Esophagus mucosa (tissue), 1 donor: ENCODE data around the gene AP1AR. TPM values are rescaled to one million over a fixed set of nuclear protein-coding genes. Genes with fewer than 3 reads are reported as not detected.
A peak's percentile ranks its signal among the peaks of the same experiment; 100 is the strongest.

Source experiments
- ATAC-seq: fragments of 200-7000 bp; cut with Tn5 transposase; one replicate; pipeline ENCODE4 v1.9.1; 2020
- total RNA-seq: library from RNA; stranded (reverse); gene quantifications from one replicate; pipeline ENCODE4 v1.2.4, GENCODE V29; 2023
- donor health status: DM: yes; HTN: yes; CAD: no.

Gene AP1AR
- total RNA-seq, 1 donor from 2014 or later, result 14.7 TPM

DNA sequence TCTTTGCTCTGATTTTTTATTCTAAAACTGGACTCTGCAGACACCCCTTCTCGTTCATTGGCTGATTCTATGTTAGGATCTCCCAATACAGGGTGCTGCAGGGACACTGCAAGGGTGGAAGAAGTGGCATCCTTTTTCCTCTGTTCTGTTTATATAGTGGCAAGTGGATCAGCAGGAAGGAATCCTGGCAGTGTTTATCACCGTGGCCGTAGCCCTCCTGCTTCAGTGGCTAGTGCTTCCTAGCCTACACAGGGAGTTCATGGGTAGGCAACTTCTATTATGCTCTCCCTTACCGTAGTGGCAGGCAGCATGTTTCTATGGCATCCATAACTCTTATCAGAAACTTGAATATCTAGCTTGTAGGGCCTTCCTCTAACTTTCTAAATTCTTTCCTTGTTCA, 6.4 kb upstream of the AP1AR start:
- ATAC-seq, result no peak

DNA sequence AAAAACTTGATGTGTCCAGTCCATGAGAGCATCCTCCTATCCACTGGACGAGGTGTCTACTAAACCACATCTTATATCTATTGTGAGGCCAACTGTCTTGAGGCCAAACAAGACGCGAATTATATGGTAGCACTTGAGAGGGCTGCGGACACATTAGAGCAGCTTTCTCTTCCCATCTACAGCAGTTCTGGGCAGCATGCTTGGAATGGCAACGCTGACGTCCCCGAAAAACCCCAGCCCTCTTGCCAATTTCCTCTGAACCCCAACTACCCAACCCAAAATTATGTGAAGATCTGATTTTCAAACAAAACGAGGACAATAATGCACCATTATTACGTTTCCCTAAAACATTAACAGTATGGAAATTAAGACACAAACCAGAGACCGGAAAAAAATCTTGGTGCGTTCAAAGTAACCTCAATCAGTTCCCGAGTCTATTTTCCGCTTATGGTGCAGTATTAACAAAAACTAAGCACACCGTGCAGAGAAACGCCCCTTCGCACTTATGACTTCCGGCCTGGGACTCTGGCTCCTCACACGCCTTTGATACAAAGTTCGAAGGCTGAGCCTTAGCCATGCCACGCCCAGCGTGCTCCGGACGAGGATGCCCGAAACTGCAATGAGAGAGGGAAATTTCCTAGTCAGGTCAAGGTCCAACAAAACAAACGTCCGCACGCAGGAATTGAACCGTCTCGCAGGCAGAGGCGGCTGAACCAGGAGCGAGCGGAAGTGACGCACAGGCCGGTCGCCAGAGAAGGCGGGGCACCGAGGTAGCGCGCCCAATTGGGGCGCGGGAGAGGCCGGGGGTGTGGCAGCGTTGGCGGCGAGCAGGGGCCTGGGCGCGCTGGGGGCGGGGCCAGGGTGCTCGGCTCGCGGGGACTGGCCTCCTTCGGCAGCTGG, 458 bp upstream of the AP1AR start:
- ATAC-seq, result peak; percentile 99

DNA sequence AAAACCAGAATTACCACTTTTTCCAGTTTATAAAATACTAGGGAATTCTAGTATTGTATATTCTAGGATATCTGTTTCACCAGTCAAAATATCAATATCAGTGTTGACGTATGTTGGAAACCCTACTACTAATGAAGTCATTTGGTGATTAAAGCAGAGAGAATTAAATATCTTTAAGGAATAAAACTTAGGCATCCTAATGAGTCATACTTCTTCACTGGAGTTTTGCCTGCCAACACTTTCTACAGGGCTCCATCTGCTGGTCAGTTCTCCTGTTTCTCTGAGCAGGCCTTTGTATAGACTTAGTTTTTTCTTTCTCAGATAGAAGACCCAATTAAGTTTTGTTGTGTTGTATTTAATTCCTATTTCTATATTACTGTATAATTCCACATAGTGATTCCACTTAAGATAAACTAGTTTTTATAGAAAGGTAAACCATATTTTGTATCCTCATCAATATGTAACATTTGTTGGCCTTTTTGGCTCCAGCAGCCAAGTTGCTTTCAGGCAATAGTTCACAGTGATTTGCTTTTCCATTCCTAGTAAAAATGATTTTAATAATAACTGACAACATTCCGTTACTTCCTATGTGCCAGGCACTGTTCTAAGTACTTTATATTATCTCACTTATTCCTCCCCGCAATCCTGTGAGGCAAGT, 3.5 kb downstream of the AP1AR start:
- ATAC-seq, result peak; percentile 13

DNA sequence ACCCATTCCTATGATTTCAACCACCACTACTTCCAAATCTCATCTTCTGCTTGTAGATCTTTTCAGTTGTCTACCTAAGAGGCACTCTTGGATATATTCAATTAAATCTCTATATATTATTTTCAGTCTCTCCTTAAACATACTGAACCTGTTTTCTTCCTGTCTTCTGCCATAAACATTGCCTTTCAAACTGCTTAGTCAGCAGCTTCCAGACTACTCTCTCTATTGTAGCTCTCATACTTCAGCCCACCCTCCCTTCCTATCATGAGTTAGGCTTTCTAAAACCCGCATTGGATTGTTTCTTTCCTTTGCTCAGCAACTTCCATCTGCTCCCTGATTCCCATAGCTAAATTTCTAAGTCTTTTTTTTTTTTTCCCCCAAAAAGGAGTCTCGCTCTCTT, 4.5 kb downstream of the AP1AR start:
- ATAC-seq, result no peak

DNA sequence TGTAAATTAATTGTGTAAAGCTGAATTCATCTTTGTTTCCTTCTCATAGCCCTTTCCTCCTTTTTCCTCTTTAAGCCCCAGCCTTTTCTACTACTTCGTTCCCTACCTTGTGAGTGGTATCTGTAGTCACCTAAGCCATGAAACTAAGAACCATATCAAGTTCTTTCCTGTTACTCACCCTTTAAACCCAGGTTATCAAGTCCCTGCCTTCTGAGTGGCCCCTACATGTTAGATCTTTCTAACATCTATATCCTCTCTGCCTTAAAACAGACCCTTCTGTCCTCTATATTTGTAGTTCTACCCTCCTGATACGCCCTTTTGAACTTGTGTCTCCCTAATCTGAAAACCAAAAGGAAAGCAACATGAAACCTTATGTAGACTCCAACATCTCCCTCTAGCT, 7.2 kb downstream of the AP1AR start:
- ATAC-seq, result no peak

DNA sequence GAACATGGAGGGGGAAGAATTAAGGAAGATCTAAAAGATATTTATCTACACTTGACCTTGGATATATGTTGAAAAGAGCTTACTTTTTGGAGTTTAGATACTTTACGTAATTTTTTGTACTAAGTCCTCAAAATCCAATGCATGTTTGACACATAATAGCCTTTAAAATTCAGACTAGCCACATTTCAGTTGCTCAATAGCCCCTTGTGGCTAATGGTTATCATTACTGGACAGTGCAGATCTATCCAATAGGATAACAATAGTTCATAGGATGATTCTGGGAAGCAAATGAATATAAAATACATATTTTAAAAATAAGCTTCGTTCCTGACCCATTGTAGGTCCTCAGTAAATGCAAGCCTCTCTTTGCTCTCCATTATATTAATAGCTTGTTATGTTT, 13.8 kb downstream of the AP1AR start:
- ATAC-seq, result no peak

DNA sequence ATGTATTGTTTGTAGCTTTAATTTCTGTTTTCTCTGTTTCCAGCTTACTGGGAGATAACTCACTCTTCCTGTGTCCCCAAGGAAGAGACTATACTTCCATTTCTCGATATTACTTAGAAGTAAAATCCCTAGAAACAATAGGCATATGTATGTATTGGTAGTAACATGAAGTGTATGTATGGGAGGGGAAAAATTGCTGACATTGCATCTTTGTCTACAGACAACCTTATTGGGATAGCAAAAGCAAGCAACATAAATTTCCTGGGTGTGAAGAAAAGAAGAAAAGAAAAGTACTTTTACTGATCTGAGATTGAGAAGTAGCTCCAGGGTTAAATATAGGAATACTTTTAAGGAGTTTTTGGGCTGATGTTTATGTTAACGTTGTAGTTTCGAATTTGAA, 15.4 kb downstream of the AP1AR start:
- ATAC-seq, result no peak

DNA sequence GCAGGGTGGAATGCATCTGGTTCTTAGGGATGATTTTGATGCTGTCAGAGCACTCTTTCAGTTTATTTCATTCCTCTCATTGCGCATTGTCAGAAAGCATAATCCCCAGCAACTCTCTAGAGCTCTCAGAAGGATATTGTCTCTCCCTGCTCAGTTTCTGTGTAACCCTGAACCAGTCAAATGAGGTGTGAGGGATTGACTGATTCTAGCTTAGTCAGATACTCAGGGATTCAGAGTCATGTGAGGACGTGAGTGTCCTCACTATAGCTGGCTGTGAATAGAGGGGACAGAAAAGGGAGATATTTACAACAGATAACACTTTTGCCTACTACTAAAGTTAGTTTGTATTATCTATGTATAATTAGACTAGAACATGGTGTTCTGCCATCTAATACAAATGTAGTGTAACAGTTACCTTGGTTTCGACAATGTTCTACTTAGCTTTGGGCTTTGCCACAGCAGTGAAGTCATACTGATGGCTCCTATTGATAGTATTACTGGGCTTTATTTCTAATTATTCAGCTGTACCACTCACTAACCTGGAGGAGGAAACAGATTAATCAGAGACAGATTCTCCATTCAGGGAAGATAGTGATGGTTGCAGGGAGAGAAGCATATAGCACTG, 19.5 kb downstream of the AP1AR start:
- ATAC-seq, result peak; percentile 41

DNA sequence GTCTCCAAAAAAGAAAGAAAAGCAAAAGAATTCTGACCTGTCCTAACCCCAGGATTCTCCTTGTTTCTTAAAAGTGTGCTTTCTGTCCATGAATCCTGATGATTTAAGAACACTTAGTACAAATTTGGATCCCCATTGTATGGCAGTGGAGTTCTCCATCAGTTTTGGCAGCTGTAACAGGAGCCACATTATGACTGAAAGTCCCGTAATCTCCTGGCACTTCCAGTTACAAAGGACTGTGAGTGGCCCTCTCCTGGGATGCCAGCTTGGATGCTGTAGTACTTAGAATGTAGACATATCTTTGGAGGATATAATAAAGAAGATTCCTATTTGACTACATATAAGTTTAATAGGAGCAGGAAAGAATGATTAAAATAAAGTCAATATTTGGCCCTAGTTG, 20.6 kb downstream of the AP1AR start:
- ATAC-seq, result no peak

DNA sequence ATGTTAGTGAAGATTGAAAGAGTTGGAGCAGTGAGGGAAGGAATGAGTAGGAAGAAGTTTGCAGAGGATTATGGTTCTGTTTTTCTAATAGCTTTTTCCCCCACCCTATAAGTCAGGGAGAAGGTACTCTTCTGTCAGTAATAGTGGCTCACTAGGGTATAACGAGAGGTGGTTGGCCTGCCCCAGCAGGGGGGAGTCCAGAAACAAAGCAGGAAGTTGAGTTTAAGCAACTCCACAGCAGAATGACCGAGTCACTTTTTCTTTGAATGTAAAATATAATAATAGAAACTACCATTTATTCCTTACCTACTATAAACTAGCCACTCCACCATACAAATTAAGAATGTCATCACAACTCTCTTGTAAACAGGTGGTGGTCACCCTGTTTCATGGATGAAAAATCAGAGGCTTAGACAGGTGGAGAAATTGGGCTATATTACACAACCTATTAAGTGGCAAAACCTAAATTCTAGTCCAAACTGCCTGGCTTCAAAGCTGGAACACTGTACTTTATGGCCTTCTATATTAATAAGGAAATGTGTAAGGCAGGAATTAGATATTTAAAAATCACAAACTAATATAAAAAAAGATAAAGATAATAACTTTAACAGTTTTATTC, 21.9 kb downstream of the AP1AR start:
- ATAC-seq, result no peak

DNA sequence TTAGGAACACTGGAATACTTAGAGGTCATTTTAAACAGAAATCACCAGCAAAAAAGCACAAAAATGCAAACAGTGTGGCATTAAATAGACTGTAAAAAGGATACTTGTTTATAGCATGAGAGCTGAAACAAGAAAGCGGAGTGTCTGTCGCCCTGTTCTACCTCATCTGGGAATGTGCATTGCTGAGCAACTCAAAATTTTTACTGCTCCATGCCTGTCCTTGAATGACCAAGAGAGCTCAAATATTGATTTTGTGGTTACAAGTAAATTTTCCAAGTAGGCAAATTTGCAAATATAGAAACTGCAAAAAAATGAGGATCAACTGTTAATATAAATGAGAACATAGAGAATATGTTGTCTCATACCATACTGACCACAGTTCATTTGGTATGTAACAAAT, 25.5 kb downstream of the AP1AR start:
- ATAC-seq, result no peak

DNA sequence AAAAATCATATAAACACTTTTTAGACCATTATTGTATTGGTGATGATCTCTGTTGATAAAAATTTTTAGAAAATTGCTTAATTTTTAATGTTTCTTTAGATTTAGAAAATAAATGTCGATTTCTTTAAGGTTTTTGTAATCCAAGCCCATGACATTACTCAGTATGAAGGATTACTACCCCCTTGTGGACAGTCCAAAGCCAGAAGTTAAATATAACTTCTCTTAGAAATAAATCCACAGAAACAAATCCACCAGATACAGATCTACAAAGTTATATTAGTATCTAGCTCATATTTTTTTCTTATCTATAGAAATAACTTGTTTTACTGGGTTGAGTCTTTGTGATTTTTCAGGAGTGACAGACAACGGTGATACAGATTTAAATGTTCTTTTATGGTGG, 35.2 kb downstream of the AP1AR start:
- ATAC-seq, result no peak

DNA sequence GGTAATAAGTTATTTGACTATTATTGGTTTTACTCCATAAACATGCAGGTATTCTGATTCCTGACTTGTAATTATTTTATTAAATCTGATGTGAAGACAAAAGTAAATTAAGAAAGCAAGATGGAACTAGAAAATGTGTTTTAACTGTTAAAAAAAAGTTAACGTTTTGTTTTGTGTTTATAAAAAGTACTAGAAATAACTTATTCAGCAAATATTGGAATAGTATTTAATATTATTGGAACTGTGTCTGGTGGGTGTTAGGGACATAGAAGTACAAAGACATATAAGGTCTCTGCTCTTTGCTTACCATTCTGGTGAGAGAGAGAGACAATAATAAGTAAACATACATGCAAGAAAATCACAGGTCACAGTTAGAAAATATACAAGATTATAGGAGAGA, 38.5 kb downstream of the AP1AR start:
- no peak for ATAC-seq

DNA sequence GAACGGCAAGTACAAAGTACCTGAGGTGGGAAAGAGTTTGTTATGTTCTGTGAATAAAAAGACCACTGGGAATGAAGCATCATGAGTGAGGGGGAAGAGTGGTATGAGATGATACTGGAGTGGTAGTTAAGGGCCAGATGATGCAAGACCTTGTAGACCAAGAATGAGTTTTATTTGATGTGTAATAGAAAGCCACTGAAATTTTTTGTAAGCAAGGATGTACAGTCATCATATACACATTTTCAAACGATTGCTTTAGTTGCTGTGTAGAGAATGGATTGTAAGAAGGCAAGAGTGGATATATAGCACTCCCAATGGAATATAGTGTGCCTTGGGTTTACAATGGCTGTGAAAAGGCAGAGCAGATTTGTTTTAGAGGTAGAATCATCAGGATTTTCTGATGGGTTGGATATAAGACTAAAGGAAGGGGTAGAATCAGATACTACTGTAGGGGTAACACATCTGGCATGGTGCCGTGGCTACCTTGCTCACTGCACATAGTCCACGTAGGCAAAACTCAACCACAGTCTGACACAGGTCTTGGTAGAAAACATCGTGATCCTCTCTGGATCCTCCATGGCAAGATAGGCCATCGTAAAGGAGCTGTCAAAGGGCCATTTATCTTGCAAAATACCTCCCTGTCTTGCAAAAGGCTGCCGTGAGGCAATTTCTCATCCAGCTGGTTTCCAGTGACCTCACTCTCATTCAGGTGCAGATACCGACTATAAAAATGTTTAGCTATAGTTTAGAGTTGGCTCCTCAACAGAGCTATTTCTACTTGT, 39.2 kb downstream of the AP1AR start:
- ATAC-seq, result peak; percentile 54

DNA sequence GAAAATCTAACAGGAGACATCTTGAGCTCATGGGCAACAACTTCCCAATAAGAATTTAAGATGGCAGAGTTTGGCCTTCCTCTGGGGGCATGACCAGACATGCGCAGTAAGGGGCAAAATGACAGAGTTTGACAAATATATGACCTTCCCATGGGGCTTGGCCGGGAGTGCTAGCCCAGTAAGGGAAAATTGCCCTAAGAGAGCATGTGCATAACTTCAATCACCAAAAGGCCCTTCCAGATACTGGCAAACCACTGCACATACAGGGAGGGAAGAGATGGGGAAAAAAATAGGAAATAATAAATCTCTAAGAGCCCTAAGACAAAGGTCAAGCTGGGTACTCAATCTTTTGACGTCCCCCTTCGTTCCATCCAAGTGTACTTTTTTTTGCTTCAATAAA, 40.7 kb downstream of the AP1AR start:
- no peak for ATAC-seq

DNA sequence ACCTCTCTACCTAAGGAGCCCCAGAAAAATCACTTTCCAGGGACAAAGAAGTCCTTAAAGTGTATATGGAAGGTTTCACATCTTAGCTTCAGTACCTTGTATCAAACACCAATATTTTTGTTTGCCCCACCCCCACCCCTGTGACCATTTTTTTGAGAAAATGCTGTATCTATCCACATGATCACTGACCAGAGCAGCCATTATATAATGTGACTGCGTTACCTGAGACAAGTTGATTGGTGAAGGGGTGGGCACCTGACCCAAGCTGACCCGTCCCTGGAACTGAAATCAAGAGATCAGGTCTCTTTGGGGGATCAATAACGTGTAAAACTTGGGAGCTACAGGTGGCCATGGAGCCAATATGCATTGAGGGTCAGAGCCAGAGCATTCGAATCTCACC, 43.4 kb downstream of the AP1AR start:
- ATAC-seq, result no peak

DNA sequence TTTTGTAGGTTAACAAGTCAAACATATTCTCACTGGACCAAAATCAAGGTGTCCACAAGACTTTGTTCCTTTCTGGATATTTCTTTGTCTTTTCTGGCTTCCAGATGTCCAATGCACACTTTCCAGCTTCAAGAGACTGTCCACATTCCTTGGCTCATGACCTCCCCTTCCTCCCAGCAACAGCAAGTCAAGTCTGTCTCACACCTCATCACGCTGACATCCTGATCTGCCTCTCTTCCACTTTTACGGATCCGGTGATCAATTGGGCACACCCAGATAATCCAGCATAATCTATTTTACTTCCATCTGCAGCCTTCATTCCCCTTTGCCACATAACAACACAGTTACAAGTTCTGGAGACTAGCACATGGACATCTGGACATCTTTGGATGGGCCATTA, 44.5 kb downstream of the AP1AR start:
- ATAC-seq, result no peak

DNA sequence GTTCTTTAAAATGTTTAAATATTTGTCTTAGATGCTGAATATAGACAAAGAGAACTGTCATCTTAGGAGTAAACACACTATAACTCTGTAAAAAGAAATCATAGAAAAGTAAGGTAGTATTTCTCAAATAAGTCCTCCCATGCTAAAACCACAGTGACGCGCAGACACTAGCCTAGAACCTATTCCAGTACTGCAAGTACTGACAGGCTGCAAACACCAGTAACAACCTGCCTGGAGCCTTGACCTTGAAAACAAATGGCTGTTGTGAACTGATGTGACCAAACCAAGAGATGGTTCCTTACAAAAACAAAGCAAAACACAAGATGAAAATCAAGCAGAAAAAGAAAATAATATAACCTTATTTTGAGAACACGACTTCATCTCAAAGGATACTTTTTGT, 45.6 kb downstream of the AP1AR start:
- peak; percentile 73 for ATAC-seq

DNA sequence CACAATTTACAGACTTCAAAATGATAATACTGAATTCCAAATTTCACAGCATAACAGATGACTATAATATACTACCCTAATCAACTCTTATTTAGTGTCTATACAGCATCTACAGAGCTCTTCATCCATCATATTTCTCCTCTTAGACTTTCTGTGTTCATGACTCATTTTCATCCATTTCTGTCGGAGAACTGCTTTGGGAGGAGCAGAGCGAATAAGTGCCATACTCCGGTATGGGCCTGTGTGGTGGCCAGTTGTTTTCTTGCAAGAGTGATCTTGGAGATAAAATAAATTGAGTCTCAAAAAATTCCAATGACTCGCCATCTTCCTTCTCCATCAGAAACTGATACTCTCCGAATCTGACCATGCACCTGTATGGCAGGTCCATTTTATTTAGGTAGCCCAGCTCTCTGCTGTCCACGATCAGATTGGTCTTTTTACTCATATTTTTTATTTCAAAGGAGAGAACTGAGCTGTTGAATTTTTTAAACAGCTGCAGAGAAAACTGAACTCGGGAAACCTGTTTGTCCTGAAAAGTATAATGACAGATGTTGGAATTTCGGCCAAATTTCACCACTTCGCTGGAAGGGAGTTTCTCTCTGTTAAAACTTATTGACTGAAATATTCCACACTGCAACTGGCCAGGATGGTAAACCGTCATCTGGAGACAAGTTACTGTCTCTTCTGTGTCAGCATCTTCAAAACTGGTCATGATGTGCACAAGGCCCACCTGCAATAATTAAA, 46.3 kb downstream of the AP1AR start:
- ATAC-seq, result peak; percentile 27

DNA sequence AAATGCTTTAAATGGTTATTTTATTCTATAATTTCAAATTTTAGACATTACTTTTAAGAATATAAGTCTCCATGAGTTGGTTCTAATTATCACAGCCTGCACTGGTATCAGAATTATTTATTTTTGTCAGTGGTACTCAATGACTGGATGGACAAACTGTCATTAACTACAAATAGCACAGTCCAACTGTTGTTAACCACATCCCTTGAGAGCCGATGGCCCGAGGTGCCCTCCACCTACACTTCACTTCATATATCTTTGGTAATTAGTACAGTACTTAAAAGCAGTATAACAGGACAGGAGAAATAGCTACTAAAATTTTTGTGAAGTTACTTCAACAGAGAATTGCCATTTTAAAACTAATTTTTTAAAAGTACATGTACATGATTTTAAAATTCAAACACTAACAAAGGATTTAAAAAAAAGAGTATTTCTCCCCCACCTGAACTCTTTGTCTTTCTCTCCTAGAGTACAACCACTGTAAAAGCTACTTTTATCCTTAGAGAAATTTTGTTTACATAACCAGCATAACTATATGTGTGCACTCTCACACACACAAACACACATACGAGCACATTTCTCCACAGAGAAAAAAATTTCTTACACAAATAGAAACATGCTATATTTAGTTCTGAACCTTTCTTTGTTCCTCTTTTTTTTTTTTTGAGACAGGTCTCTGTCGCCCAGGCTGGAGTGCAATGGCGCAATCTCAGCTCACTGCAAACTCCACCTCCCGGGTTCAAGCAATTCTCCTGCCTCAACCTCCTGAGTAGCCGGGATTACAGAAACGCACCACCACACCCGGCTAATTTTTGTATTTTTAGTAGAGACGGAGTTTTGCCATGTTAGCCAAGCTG, 47.7 kb downstream of the AP1AR start:
- peak; percentile 6 for ATAC-seq

DNA sequence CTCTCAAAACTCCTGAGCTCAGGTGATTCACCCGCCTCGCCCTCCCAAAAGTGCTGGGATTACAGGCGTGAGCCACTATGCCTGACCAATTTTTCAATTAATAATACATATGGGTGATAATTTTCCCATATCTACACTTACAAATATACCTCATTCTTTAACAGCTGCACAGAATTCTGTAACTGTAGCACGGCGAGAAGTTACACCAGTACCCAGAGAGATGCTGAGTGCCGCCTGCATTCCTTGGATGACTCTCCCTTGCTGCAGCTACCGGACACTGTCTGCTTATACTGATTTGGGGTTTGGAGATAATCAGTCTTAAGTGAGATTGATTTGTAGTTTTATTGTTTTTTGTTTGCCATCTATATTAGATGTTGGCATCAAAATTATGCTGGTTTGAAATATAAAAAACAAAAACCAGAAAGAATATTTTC, 48.3 kb downstream of the AP1AR start:
- ATAC-seq, result peak; percentile 26
